D341Med (cell line): ENCODE data around the gene NIPBL.
A peak's percentile ranks its signal among the peaks of the same experiment; 100 is the strongest.
"Not testable (repeated sequence)": the region's sequence is repeated elsewhere in the genome, so short reads cannot be mapped to it uniquely, and the experiment has no call there.

Experiments used
- DNase-seq: peaks from one replicate; pipeline ENCODE4 v3.0.0; 2012; ENCODE audit warnings: low spot score

Gene NIPBL

GRCh38 chr5:37028910-37029309 is 152.3 kb downstream of the NIPBL start:
- no peak for DNase-seq

- no peak for DNase-seq
Observed at GRCh38 chr5:37029436-37029835, 152.9 kb downstream of the NIPBL start.

GRCh38 chr5:37034955-37035354 is 158.4 kb downstream of the NIPBL start:
- DNase-seq: no peak

- DNase-seq: no peak
Observed at GRCh38 chr5:37037840-37038239, 161.3 kb downstream of the NIPBL start.

GRCh38 chr5:37039824-37040223 is 163.3 kb downstream of the NIPBL start:
- DNase-seq: no peak

- DNase-seq: peak; percentile 27
Observed at GRCh38 chr5:37043693-37044092, 167.1 kb downstream of the NIPBL start.

- no peak for DNase-seq
Observed at GRCh38 chr5:37044120-37044519, 167.6 kb downstream of the NIPBL start.

- no peak for DNase-seq
Observed at GRCh38 chr5:37045703-37046102, 169.1 kb downstream of the NIPBL start.

- DNase-seq: no peak
Observed at GRCh38 chr5:37047947-37048346, 171.4 kb downstream of the NIPBL start.

GRCh38 chr5:37054391-37054790 is 177.8 kb downstream of the NIPBL start:
- DNase-seq: no peak

- no peak for DNase-seq
Observed at GRCh38 chr5:37055383-37055990, 178.9 kb downstream of the NIPBL start.

GRCh38 chr5:37056762-37057161 is 180.2 kb downstream of the NIPBL start:
- no peak for DNase-seq

GRCh38 chr5:37060030-37060429 is 183.5 kb downstream of the NIPBL start:
- DNase-seq: no peak

- DNase-seq: no peak
Observed at GRCh38 chr5:37063739-37064138, 187.2 kb downstream of the NIPBL start.

GRCh38 chr5:37064442-37064841 is 187.9 kb downstream of the NIPBL start:
- no peak for DNase-seq

- no peak for DNase-seq
Observed at GRCh38 chr5:37071487-37071886, 194.9 kb downstream of the NIPBL start.

GRCh38 chr5:37071901-37072581 is 195.5 kb downstream of the NIPBL start:
- no peak for DNase-seq

- DNase-seq: no peak
Observed at GRCh38 chr5:37075399-37075950, 198.9 kb downstream of the NIPBL start.

GRCh38 chr5:37077146-37077545 is 200.6 kb downstream of the NIPBL start:
- DNase-seq: no peak

- no peak for DNase-seq
Observed at GRCh38 chr5:37080697-37081096, 204.1 kb downstream of the NIPBL start.

- not testable (repeated sequence) for DNase-seq
Observed at GRCh38 chr5:37082977-37083376, 206.4 kb downstream of the NIPBL start.

GRCh38 chr5:37086026-37086425 is 209.5 kb downstream of the NIPBL start:
- DNase-seq: not testable (repeated sequence)

- no peak for DNase-seq
Observed at GRCh38 chr5:37086466-37087173, 210.1 kb downstream of the NIPBL start.
